Measurements from ENCODE around the gene ACP3.

Gene ACP3, protein sequence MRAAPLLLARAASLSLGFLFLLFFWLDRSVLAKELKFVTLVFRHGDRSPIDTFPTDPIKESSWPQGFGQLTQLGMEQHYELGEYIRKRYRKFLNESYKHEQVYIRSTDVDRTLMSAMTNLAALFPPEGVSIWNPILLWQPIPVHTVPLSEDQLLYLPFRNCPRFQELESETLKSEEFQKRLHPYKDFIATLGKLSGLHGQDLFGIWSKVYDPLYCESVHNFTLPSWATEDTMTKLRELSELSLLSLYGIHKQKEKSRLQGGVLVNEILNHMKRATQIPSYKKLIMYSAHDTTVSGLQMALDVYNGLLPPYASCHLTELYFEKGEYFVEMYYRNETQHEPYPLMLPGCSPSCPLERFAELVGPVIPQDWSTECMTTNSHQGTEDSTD

DNA sequence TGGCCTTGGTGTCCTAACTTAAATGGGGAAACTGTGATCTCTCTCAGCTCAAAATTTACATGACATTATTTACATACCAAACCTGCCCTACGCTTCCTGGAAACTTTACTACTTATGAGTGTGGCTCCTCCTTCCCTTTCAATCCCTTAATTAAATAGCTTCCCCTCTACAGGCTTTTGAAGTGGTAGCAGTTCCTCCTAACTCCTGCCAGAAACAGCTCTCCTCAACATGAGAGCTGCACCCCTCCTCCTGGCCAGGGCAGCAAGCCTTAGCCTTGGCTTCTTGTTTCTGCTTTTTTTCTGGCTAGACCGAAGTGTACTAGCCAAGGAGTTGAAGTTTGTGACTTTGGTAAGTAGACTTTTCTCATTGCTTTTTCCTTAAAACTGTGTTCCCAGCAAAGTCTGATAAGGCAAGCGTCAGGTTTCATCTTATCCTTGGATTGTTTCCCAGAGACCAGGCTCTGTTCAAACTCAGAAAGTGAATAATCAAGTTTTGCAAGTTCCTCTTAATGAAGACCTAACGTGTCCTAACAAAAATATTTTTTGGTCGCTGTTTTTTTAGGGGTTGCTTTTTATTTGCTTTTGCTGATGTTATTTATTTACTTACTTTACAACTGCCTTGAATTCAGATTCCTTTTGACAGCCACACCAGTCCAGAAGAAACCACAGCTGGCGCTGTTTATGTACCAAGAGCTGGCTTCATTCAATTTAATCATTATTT is at the start of gene ACP3:
ACP3 (plus strand) TSS at position 179 of the 720 bp plus-strand sequence; CDS start at position 229, 50 bp downstream.
- no peaks in the 10 kb centered on the region for H3K79me2 ChIP-seq (ENCODE audit: low read length)
- H3K9ac ChIP-seq (ENCODE audit: low read length): no peak within 1 kb of the TSS
- H3K4me1 ChIP-seq (ENCODE audit: low read length): no peaks in the 10 kb centered on the region
- H3K9me3 ChIP-seq (replicated peaks; ENCODE audit: insufficient read depth, low read length): no peaks in the 10 kb centered on the region
- H3K4me2 ChIP-seq (ENCODE audit: low read depth, low read length): no peak within 1 kb of the TSS
- H3K27me3 ChIP-seq (replicated peaks; ENCODE audit: insufficient read depth, low read length): no peaks in the 10 kb centered on the region
- no peak for DNase-seq
- TF ChIP-seq EZH2phosphoT487 (IDR thresholded peaks at IDR 0.05; ENCODE audit: low read length) (no peak), EZH2 (optimal IDR thresholded peaks at IDR 0.05; ENCODE audit: low read depth, low read length) (no peak)
- TF ChIP-seq, protein P1, sequence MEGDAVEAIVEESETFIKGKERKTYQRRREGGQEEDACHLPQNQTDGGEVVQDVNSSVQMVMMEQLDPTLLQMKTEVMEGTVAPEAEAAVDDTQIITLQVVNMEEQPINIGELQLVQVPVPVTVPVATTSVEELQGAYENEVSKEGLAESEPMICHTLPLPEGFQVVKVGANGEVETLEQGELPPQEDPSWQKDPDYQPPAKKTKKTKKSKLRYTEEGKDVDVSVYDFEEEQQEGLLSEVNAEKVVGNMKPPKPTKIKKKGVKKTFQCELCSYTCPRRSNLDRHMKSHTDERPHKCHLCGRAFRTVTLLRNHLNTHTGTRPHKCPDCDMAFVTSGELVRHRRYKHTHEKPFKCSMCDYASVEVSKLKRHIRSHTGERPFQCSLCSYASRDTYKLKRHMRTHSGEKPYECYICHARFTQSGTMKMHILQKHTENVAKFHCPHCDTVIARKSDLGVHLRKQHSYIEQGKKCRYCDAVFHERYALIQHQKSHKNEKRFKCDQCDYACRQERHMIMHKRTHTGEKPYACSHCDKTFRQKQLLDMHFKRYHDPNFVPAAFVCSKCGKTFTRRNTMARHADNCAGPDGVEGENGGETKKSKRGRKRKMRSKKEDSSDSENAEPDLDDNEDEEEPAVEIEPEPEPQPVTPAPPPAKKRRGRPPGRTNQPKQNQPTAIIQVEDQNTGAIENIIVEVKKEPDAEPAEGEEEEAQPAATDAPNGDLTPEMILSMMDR (IDR thresholded peaks at IDR 0.05; ENCODE audit: low read length): no peak
- H3K36me3 ChIP-seq (replicated peaks; ENCODE audit: insufficient read depth, low read length): no peaks in the 10 kb centered on the region
- H3K9me2 ChIP-seq (replicated peaks; ENCODE audit: insufficient read depth, low read length): no peaks in the 10 kb centered on the region
- H3K4me3 ChIP-seq (ENCODE audit: low read length): no peak within 1 kb of the TSS
- H4K20me1 ChIP-seq (ENCODE audit: insufficient read depth, low read length): no peaks in the 10 kb centered on the region
- H3F3A ChIP-seq (ENCODE audit: insufficient read depth, low read length): no peaks in the 10 kb centered on the region
- H2AFZ ChIP-seq (ENCODE audit: low read length): peak within 1 kb of the TSS; percentile 33; the same call in 1 of the 2 replicates
- H3K27ac ChIP-seq (ENCODE audit: low read length): no peak within 1 kb of the TSS

DNA sequence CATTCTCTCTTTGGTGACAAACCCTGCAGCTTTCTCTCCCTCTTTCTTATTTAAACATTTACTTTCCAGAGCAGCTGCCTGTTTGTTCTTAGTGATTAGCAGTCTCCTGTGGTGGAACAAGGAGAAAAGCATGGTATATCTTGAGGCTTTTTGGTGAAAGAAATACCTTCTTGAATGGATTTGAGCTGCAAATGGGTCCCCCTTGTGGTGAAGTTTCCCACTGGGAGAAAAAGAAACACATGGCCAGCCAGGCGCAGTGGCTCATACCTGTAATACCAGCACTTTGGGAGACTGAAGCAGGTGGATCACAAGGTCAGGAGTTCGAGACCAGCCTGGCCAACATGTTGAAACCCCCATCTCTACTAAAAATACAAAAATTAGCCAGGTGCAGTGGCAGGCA is 48.3 kb upstream of the ACP3 start:
- H3K36me3 ChIP-seq (replicated peaks; ENCODE audit: insufficient read depth, low read length): no peaks in the 10 kb centered on the region
- no peak overlapping the region for H2AFZ ChIP-seq (ENCODE audit: low read length)
- no peaks in the 10 kb centered on the region for H3K9me2 ChIP-seq (replicated peaks; ENCODE audit: insufficient read depth, low read length)
- no peaks in the 10 kb centered on the region for H4K20me1 ChIP-seq (ENCODE audit: insufficient read depth, low read length)
- H3K4me1 ChIP-seq (ENCODE audit: low read length): no peaks in the 10 kb centered on the region
- H3F3A ChIP-seq (ENCODE audit: insufficient read depth, low read length): no peaks in the 10 kb centered on the region
- no peak overlapping the region for H3K4me2 ChIP-seq (ENCODE audit: low read depth, low read length)
- no peak overlapping the region for H3K27ac ChIP-seq (ENCODE audit: low read length)
- TF ChIP-seq, protein P1 (IDR thresholded peaks at IDR 0.05; ENCODE audit: low read length): peak; percentile 21
- no peak for TF ChIP-seq EZH2 (optimal IDR thresholded peaks at IDR 0.05; ENCODE audit: low read depth, low read length)
- H3K9me3 ChIP-seq (replicated peaks; ENCODE audit: insufficient read depth, low read length): no peaks in the 10 kb centered on the region
- H3K27me3 ChIP-seq (replicated peaks; ENCODE audit: insufficient read depth, low read length): no peaks in the 10 kb centered on the region
- no peak for DNase-seq
- no peak overlapping the region for H3K4me3 ChIP-seq (ENCODE audit: low read length)
- no peak overlapping the region for H3K9ac ChIP-seq (ENCODE audit: low read length)
- no peaks in the 10 kb centered on the region for H3K79me2 ChIP-seq (ENCODE audit: low read length)

DNA sequence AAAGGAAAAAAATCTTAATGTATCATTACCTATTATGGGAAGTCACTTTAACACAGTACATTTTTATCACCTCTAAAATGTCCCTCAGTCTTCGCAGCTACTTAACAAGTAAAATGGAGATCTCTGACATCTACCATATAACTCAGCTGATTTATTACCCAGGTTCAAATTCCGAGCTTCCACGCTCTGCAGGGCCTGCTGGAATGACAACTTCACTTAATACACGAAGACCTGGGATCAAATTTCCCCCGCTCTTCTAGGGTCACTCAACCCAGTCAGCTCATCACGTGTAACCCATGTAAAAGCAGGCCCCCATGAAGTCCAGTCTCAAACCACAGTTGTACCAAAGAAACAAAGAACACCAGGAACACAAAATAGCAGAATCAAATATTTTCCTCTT is 44.2 kb upstream of the ACP3 start:
- Histone ChIP-seq H3K79me2 (ENCODE audit: low read length) (no peaks in the 10 kb centered on the region), H3F3A (ENCODE audit: insufficient read depth, low read length) (no peaks in the 10 kb centered on the region), H3K4me2 (ENCODE audit: low read depth, low read length) (no peak overlapping the region), H3K9me3 (replicated peaks; ENCODE audit: insufficient read depth, low read length) (no peaks in the 10 kb centered on the region), H3K4me1 (ENCODE audit: low read length) (no peaks in the 10 kb centered on the region), H3K4me3 (ENCODE audit: low read length) (no peak overlapping the region), H2AFZ (ENCODE audit: low read length) (no peak overlapping the region), H3K9ac (ENCODE audit: low read length) (no peak overlapping the region), H3K27ac (ENCODE audit: low read length) (no peak overlapping the region), H3K9me2 (replicated peaks; ENCODE audit: insufficient read depth, low read length) (no peaks in the 10 kb centered on the region), H4K20me1 (ENCODE audit: insufficient read depth, low read length) (no peaks in the 10 kb centered on the region), H3K27me3 (replicated peaks; ENCODE audit: insufficient read depth, low read length) (no peaks in the 10 kb centered on the region), H3K36me3 (replicated peaks; ENCODE audit: insufficient read depth, low read length) (no peaks in the 10 kb centered on the region)
- DNase-seq: no peak
- TF ChIP-seq, protein P1 (IDR thresholded peaks at IDR 0.05; ENCODE audit: low read length): no peak
- TF ChIP-seq EZH2phosphoT487 (IDR thresholded peaks at IDR 0.05; ENCODE audit: low read length) (no peak), EZH2 (optimal IDR thresholded peaks at IDR 0.05; ENCODE audit: low read depth, low read length) (no peak)

Measured in MM.1S (cell line).